Tibial artery (tissue), 4 donors: ENCODE data around the gene SHE.

Experiments
- DNase-seq, 2 donors: peaks; one replicate each; pipeline ENCODE4 v3.0.0-alpha.2; 2019
- H3K27ac ChIP-seq, 2 donors: fragments of 200-600 bp; sonication (generic) in 1 of 2; 1 replicate in 1 of 2; 2 replicates in 1 of 2; pipeline ENCODE4 v1.5.1; 2018 to 2019; ENCODE audit warnings: mild to moderate bottlenecking in 1 of 2
- H3K27me3 ChIP-seq, 2 donors: fragments of 200-600 bp; sonication (generic) in 1 of 2; one replicate each; pipeline versions ENCODE4 v1.5.1 to v1.6.0; 2016 to 2019
- H3K36me3 ChIP-seq, 3 donors: fragments of 200-600 bp; sonication (generic) in 2 of 3; one replicate each; pipeline ENCODE4 v1.5.1; 2016 to 2019; ENCODE audit warnings: mild to moderate bottlenecking in 2 of 3
- H3K4me1 ChIP-seq, 4 donors: fragments of 200-600 bp; sonication (generic) in 2 of 4; 1 replicate in 3 of 4; 2 replicates in 1 of 4; pipeline ENCODE4 v1.5.1; 2016 to 2019
- H3K4me3 ChIP-seq, 2 donors: fragments of 200-600 bp; sonication (generic) in 1 of 2; 1 replicate in 1 of 2; 2 replicates in 1 of 2; pipeline ENCODE4 v1.5.1; 2018 to 2019; ENCODE audit warnings: mild to moderate bottlenecking in 2 of 2
- H3K9me3 ChIP-seq, 3 donors: fragments of 200-600 bp; sonication (generic) in 1 of 3; one replicate each; pipeline ENCODE4 v1.5.1; 2016 to 2019
- intact Hi-C: fragments of 100-400 bp; cut with DNase I; formaldehyde crosslinking; loops from one replicate; pipeline ENCODE4 v1.15.0; 2023; ENCODE audit warnings: low total_unique reads
- TF ChIP-seq, protein P1 (sequence below), 2 experiments: fragments of 200-600 bp in 1 of 2; fragments of 450-650 bp in 1 of 2; IDR thresholded peaks; one replicate each; pipeline ENCODE4 v1.5.1; 2017 to 2019; ENCODE audit warnings: antibody characterized with exemption in 2 of 2, mild to moderate bottlenecking in 1 of 2, moderate library complexity in 1 of 2

Gene SHE

DNA sequence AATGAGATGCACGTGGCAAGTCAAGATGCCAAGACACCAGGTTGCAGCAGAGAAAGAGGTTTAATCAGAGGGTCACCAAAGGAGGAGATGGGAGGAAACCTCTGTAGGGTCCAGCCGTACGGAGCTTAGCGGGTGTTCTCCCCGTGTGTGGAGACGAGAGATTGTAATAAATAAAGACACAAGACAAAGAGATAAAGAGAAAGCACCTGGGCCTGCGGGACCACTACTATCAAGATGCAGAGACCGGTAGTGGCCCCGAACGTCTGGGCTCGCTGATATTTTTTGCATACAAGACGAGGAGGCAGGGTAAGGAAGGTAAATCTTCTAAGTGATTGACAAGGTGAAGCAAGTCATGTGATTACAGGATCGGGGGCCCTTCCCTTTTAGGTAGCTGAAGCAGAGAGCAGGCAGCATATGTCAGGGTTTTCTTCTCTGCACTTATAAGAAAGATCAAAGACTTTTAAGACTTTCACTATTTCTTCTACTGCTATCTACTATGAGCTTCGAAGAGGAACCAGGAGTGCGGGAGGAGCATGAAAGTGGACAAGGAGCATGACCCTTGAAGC, 41.4 kb downstream of the SHE start:
- intact Hi-C loops: no loop called here
- H3K4me3 ChIP-seq: no peak overlapping the region
- no peak overlapping the region for H3K27ac ChIP-seq
- TF ChIP-seq, protein P1, sequence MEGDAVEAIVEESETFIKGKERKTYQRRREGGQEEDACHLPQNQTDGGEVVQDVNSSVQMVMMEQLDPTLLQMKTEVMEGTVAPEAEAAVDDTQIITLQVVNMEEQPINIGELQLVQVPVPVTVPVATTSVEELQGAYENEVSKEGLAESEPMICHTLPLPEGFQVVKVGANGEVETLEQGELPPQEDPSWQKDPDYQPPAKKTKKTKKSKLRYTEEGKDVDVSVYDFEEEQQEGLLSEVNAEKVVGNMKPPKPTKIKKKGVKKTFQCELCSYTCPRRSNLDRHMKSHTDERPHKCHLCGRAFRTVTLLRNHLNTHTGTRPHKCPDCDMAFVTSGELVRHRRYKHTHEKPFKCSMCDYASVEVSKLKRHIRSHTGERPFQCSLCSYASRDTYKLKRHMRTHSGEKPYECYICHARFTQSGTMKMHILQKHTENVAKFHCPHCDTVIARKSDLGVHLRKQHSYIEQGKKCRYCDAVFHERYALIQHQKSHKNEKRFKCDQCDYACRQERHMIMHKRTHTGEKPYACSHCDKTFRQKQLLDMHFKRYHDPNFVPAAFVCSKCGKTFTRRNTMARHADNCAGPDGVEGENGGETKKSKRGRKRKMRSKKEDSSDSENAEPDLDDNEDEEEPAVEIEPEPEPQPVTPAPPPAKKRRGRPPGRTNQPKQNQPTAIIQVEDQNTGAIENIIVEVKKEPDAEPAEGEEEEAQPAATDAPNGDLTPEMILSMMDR (IDR thresholded peaks at IDR 0.05): no peak
- no peaks in the 10 kb centered on the region for H3K9me3 ChIP-seq
- H3K4me1 ChIP-seq: peaks cover 0 to 14% (median 3%) of the 10 kb centered on the region in 4 donors
- H3K27me3 ChIP-seq: no peaks in the 10 kb centered on the region
- peaks cover 23 to 72% (median 31%) of the 10 kb centered on the region in 3 donors for H3K36me3 ChIP-seq
- peak in 1 of 2 donors; percentile 24 for DNase-seq

DNA sequence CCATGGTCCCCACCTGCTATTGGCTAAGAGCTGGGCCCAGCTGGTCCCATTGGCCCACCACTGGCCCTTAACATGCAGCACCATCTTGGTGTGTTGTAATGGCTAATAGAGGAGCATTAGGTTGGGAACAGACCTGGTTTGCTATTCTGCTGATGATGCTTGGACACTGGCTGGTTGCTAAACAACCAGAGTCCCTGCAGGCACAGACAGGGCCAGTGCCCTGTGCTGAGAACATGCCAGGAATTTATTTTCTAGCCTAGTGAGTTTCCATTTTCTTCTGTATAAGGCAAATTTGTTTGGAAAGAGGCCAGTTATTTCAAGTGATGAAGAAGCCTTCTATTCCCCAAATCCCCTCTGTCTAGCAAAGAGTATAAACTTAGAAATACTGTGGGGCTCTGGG, 43.1 kb downstream of the SHE start:
- H3K36me3 ChIP-seq: peaks cover 24 to 77% (median 25%) of the 10 kb centered on the region in 3 donors

DNA sequence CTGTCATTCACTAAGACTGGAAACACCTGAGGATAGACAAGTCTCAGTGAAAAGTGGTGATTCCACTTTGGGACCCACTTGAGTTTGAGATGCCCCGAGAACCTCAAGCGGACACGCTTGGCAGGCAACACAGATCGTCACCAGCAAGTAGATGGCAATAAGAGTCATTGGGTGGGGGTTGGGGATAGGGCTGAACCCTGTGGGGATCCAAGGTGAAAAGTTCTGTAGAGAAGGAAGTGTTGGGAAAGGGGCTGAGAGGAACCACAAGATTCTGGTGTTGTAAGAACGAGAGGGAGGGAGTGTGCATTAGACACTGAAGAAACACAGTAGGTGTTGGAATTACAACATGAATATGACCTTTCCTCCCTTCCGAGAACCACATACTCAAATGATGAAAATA, 45.6 kb downstream of the SHE start:
- DNase-seq: peak in 1 of 2 donors; percentile 32
- peaks cover 36 to 95% (median 39%) of the 10 kb centered on the region in 3 donors for H3K36me3 ChIP-seq
- peaks cover 0 to 11% (median 1%) of the 10 kb centered on the region in 4 donors for H3K4me1 ChIP-seq
- H3K27ac ChIP-seq: no peak overlapping the region
- no peaks in the 10 kb centered on the region for H3K27me3 ChIP-seq
- no peaks in the 10 kb centered on the region for H3K9me3 ChIP-seq
- H3K4me3 ChIP-seq: no peak overlapping the region
- intact Hi-C loops: no loop called here
- TF ChIP-seq, protein P1 (IDR thresholded peaks at IDR 0.05): no peak

More for the DNA sequence above, 43.1 kb downstream of the SHE start:
- TF ChIP-seq, protein P1 (IDR thresholded peaks at IDR 0.05): no peak
- DNase-seq: peak in 1 of 2 donors; percentile 23
- Histone ChIP-seq H3K27me3 (no peaks in the 10 kb centered on the region), H3K27ac (no peak overlapping the region), H3K4me1 (peaks cover 0 to 14% (median 3%) of the 10 kb centered on the region in 4 donors), H3K9me3 (no peaks in the 10 kb centered on the region), H3K4me3 (no peak overlapping the region)
- intact Hi-C loops: no loop called here

DNA sequence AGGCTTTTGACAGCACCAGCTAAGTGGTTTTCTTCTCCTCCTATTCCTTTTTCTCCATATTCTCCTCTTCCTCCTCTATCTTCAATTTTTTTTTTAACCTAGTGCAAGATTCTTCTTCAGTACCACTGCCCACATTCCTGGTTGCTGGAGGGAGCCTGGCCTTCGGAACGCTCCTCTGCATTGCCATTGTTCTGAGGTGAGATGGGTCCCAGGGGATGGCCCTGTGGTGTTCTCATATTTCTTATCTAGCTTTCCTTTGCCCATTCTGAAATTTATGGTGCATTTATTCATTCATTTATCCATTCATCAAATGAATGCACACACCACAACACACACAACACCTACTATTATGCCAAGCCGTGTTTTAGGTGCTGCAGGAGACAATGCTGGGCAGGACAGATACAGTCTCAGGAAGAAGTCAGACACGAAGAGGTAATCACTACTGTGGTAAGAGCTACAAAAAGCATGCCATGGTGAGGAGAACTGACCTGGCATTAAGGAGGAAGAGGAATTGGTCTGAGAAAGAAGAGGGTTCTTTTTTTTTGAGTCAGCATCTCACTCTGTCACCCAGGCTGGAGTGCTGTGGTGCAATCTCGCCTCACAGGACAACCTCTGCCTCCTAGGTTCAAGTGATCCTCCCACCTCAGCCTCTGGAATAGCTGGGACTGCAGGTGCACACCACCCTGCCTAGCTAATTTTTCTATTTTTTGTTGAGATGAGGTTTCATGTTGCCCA, 47.7 kb downstream of the SHE start:
- Histone ChIP-seq H3K4me1 (peaks cover 0 to 11% (median 1%) of the 10 kb centered on the region in 4 donors), H3K27ac (no peak overlapping the region), H3K4me3 (no peak overlapping the region), H3K27me3 (no peaks in the 10 kb centered on the region), H3K9me3 (no peaks in the 10 kb centered on the region), H3K36me3 (peaks cover 45 to 97% (median 60%) of the 10 kb centered on the region in 3 donors)
- intact Hi-C loops: no loop called here
- TF ChIP-seq, protein P1 (IDR thresholded peaks at IDR 0.05): no peak
- DNase-seq: no peak

DNA sequence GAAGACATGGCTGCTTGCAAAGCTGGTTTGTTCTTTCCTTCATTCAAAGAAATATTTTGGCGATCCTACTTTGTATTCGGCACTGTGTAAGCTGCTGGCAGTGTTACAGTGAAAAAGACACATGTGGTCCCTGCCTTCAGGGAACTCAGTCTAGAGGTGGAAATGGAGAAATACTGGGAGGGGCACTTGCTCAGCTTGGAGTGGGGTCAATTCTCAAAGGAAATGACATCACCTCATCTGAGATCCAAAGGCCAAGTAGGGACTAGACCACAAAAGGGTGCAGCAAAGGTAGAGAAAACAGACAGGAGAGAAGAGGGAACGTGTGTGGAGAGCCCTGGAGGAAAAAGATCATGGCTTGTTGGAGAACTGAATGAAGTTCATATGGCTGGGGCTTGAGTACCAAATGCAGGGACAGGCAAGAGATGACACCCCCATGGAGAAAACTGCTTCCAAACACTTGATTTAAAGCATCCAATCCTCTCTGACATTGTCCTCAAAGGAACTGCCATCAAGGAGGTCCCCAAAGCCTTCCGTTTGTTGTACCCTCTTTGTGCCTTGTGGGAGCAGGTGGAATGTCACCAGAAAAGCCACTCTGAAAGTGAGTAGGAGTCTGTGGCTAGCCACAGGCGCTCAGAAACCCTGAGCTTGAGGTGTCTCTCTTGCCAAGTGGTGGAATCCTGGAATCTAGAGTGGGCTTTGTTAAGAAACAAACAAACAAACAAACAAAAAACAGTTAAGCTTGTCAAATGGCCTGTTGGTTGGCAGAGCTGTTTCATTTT, 48.4 kb downstream of the SHE start:
- Histone ChIP-seq H3K27ac (no peak overlapping the region), H3K36me3 (peaks cover 49 to 97% (median 60%) of the 10 kb centered on the region in 3 donors), H3K27me3 (no peaks in the 10 kb centered on the region), H3K4me3 (no peak overlapping the region), H3K4me1 (peaks cover 0 to 11% (median 1%) of the 10 kb centered on the region in 4 donors), H3K9me3 (no peaks in the 10 kb centered on the region)
- intact Hi-C loops: no loop called here
- no peak for DNase-seq
- TF ChIP-seq, protein P1 (IDR thresholded peaks at IDR 0.05): no peak
